ENCODE results near the gene CCL18.
"Not testable (repeated sequence)": the region's sequence is repeated elsewhere in the genome, so short reads cannot be mapped to it uniquely, and the experiment has no call there.

Gene CCL18, protein sequence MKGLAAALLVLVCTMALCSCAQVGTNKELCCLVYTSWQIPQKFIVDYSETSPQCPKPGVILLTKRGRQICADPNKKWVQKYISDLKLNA

DNA sequence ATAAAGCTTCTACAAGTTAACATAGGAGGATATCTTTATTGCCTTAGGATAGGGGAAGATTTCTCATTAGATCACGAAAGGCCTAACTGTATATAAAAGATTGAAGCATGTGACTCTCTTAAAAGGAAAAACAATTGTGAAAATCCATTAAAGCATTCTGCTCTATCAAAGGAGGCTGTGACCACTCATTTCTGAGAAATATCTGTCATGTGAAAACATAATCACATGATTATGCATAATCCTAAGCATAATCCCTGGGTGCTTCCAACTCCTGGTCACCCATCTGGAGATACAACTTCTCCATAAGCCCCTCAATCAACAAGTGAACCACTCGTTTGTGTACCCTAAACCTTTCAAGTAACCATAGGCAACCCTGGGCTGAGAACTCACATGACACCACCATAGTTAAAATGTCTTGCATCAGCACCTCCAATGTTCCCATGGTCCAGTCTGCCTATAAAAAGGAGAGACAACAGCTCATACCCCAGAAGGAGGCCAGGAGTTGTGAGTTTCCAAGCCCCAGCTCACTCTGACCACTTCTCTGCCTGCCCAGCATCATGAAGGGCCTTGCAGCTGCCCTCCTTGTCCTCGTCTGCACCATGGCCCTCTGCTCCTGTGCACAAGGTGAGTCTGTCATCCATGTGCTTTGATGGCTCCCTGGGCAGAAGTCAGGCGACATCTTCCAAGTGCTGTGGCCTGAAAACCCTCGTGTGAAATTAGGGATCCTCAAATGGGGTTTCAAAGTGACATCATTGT is at the start of gene CCL18:
Gene CCL18 (plus strand): TSS at position 487 of the 756 bp plus-strand sequence. CDS start 71 bp downstream, at position 558.
- Mint-ChIP-seq H3K36me3 (ENCODE audit: low read depth) (no peaks in the 10 kb centered on the region), H3K27ac (no peak within 1 kb of the TSS), H3K4me3 (no peak within 1 kb of the TSS), H3K27me3 (peaks cover 19% of the 10 kb centered on the region), H3K9me3 (no peaks in the 10 kb centered on the region), H3K4me1 (ENCODE audit: low read depth) (peaks cover 20% of the 10 kb centered on the region)

DNA sequence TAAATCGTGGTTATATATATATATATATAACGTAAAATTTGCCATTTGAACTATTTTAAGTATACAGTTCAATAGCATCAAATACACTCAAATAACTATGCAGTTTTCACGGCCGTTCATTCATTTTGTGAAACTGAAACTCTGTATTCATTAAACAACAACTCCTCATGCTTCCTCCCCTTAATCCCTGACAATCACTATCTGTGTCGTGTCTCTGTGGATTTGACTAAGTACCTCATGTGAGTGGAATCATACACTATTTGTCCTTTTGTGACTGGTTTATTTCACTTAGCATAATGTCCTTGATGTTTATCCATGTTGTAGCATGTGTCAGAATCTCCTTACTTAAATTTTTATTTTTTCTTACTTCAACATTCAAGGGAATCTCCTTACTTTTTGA is 49.1 kb upstream of the CCL18 start:
- H3K9me3 Mint-ChIP-seq = no peaks in the 10 kb centered on the region
- H3K27me3 Mint-ChIP-seq = peaks cover 18% of the 10 kb centered on the region
- H3K4me1 Mint-ChIP-seq (ENCODE audit: low read depth) = no peaks in the 10 kb centered on the region
- H3K36me3 Mint-ChIP-seq (ENCODE audit: low read depth) = no peaks in the 10 kb centered on the region
- no peak overlapping the region for H3K27ac Mint-ChIP-seq
- H3K4me3 Mint-ChIP-seq = no peak overlapping the region

DNA sequence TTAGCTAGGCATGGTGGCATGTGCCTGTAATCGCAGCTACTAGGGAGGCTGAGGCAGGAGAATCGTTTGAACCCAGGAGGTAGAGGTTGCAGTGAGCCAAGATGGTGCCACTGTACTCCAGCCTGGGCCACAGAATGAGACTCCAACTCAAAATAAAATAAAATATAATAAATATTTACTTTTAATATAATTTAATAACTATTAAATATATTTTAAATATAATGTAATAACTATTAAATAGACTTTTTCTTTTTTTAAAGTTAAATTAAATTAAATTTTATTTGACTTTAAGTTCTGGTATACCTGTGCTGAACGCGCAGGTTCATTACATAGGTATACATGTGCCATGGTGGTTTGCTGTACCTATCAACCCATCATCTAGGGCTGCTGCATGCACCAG is 48.2 kb upstream of the CCL18 start:
- H3K27ac Mint-ChIP-seq; H3K36me3 Mint-ChIP-seq (ENCODE audit: low read depth): not testable (repeated sequence)
- peaks cover 27% of the 10 kb centered on the region for H3K27me3 Mint-ChIP-seq

DNA sequence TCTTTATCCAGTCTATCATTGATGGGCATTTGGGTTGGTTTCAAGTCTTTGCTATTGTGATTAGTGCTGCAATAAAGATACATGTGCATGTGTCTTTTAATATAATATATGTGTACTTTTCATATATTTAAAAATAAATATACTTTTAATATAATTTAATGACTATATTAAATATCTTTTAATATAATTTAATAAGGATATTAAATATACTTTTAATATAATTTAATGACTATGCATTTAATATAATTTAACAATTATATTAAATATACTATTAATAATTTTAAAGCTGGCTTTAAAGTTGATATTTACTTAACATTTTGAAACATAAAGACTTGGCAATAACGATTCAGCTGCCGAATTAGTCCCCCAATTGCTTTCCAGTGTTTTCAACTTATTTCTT is 47.5 kb upstream of the CCL18 start:
- Mint-ChIP-seq H3K4me3 (no peak overlapping the region), H3K27ac (no peak overlapping the region), H3K27me3 (peaks cover 32% of the 10 kb centered on the region), H3K4me1 (ENCODE audit: low read depth) (no peaks in the 10 kb centered on the region), H3K9me3 (no peaks in the 10 kb centered on the region), H3K36me3 (ENCODE audit: low read depth) (no peaks in the 10 kb centered on the region)

More for the DNA sequence above, 48.2 kb upstream of the CCL18 start:
- H3K9me3 Mint-ChIP-seq; H3K4me3 Mint-ChIP-seq; H3K4me1 Mint-ChIP-seq (ENCODE audit: low read depth): not testable (repeated sequence)

DNA sequence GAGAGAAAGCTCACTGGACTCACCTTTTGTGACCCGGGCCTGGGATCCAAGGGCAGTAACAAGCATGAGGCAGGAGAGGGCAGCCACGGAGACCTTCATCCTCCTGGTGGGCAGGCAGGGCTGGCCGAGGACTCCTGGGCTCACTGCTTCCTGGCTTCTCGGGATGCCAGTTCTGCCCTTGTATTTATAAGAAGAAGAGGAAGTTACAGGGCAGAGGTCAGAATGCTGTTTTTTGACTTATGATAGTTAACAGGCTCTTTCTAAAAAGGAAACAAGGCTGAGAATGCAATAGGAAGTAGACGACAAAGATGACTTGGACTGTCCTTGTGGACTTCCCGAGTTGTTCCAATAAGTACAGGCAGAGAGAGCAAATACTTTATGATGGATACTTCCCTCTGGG is 46.3 kb upstream of the CCL18 start, which contains the start of gene CCL23:
Gene CCL23 (minus strand): TSS at position 174 of the 400 bp plus-strand sequence. CDS start 75 bp downstream, at position 99.
- no peaks in the 10 kb centered on the region for H3K36me3 Mint-ChIP-seq (ENCODE audit: low read depth)
- H3K9me3 Mint-ChIP-seq = peaks cover 3% of the 10 kb centered on the region
- no peak within 1 kb of the TSS for H3K27ac Mint-ChIP-seq
- H3K4me3 Mint-ChIP-seq = no peak within 1 kb of the TSS
- peaks cover 30% of the 10 kb centered on the region for H3K27me3 Mint-ChIP-seq
- no peaks in the 10 kb centered on the region for H3K4me1 Mint-ChIP-seq (ENCODE audit: low read depth)

DNA sequence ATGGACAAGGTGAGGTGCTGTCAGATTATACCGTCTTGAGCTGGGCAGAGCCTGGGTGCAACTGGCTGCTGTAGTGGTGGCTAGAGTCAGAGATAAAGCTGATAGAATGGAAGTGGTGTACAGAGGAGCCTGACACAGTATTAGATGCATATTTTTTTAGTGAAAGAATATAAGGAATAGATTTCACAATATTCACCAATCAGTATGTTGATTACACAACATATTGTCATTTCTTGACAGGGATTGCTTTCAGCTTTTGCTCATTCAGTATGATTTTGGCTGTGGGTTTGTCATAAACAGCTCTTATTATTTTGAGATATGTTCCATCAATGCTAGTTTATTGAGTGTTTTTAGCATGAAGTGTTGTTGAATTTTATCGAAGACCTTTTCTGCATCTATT is 44.6 kb upstream of the CCL18 start:
- Mint-ChIP-seq H3K27me3 (peaks cover 34% of the 10 kb centered on the region), H3K27ac (no peak overlapping the region), H3K4me3 (no peak overlapping the region), H3K4me1 (ENCODE audit: low read depth) (no peaks in the 10 kb centered on the region), H3K36me3 (ENCODE audit: low read depth) (no peaks in the 10 kb centered on the region), H3K9me3 (peaks cover 3% of the 10 kb centered on the region)

DNA sequence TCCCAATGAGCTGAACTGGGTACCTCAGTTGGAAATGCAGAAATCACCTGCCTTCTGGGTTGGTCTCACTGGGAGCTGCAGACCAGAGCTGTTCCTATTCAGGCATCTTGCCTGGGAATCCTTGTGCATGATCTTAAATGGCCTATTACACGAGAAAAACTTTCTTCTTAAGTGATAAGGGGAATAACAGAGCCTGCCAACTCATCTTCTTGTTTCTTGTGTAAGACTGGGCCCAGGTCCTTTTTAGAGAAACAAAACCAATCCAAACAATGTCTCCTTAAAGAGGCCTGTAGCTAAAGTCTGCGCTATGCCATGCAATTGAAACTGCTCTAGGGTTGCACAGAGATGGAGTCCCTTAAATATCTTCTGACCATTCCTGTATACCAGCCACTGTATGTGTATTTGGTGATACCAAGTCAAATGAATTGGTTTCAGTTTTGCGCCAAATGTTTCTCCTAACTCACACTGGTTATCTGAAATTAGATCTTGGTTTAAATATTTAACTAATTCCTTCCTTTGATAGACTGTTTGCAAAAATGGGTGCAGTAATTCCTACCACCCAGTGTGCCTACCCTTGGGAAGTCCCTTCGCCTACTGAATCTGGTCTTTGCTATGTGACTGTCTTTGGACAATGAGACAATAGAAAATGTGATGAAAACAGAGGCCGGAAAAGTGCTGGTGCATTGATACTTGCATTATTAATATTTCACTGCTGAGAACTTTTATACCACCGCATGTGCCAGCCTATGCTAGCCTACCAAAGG is 39.8 kb upstream of the CCL18 start:
- Mint-ChIP-seq H3K27me3 (peaks cover 41% of the 10 kb centered on the region), H3K27ac (no peak overlapping the region), H3K4me3 (no peak overlapping the region), H3K9me3 (peaks cover 3% of the 10 kb centered on the region), H3K36me3 (ENCODE audit: low read depth) (no peaks in the 10 kb centered on the region), H3K4me1 (ENCODE audit: low read depth) (no peaks in the 10 kb centered on the region)

DNA sequence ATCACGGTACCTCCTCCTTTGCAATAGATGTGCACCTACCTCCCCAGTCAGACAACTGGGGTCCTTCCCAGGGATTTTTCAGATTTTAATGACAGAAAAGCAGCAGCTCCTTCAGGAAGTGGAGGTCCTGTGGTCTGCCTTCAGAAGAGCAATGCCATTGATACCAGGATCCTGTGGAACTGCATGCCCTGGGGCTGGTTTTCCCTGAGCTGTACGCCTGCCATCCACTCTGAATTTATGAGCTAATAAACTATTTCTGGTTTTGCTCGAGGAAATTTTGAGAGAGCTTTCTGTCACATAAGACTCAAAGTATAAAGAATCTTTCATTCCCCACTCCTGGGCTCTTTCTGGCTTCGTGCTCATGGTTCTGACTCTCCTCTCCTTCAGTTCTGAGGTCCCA is 36.3 kb upstream of the CCL18 start:
- Mint-ChIP-seq H3K4me1 (ENCODE audit: low read depth) (no peaks in the 10 kb centered on the region), H3K36me3 (ENCODE audit: low read depth) (no peaks in the 10 kb centered on the region), H3K27me3 (peaks cover 31% of the 10 kb centered on the region), H3K4me3 (no peak overlapping the region), H3K27ac (no peak overlapping the region), H3K9me3 (no peaks in the 10 kb centered on the region)

DNA sequence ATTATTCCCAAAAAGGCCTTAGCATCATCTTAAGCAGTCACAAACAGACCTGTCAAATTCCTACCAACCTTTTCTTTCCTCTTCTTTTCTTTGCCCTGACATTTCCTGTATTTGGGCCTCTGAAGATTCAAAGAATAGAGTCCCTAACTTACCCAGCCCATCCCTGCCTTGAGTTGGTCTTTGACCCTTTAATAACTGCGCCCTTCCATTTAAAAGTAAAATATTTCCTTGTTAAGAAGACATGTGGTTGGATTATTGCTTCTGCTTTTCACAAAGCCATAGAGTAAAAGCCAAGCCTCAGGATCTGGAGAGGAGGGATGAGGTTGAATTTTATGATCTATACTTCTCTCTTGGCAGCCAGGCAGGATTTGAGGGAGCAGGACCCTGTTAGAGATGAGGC is 33.1 kb upstream of the CCL18 start:
- H3K27me3 Mint-ChIP-seq = peaks cover 43% of the 10 kb centered on the region
- no peak overlapping the region for H3K27ac Mint-ChIP-seq
- no peaks in the 10 kb centered on the region for H3K9me3 Mint-ChIP-seq
- no peak overlapping the region for H3K4me3 Mint-ChIP-seq
- H3K4me1 Mint-ChIP-seq (ENCODE audit: low read depth) = peaks cover 11% of the 10 kb centered on the region
- H3K36me3 Mint-ChIP-seq (ENCODE audit: low read depth) = no peaks in the 10 kb centered on the region

DNA sequence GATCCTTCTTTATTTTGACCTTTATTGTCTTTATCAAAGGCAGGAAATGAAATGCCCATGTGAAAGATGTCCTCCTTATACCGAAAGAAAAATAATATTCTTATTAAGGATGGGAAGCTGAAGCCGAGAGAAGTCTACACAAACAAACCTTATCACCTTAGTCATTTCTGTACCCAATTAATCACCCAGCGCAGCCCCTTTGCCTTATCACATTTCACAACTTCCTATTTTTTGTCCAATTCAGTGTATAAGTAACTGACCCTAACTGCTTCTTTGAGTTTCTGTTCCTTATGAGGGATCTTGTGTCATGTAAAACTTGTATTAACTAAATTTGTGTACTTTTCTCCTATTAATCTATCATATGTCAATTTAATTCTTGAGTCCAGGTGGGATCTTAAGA is 29.9 kb upstream of the CCL18 start:
- Mint-ChIP-seq H3K27me3 (peaks cover 35% of the 10 kb centered on the region), H3K4me3 (no peak overlapping the region), H3K27ac (no peak overlapping the region), H3K9me3 (no peaks in the 10 kb centered on the region), H3K36me3 (ENCODE audit: low read depth) (no peaks in the 10 kb centered on the region), H3K4me1 (ENCODE audit: low read depth) (peaks cover 11% of the 10 kb centered on the region)

DNA sequence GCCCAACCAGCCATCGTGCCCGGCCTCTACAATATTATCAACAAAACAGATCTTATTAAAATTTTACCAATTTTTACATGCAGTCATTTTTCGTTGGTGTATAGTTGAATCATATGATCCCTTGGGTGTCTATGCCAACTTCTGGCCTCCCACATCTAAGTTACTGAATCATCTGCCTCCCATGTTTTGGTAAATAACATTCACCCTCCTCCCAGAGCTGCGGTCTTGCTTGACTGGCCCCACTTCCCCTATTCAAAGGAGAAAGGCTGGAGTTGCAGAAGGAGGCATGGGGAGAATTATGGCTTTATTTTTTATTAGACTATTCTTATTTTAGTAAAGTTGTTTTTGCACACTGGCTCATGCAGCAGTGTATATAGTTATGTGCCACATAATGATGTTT is 27.8 kb upstream of the CCL18 start:
- peaks cover 30% of the 10 kb centered on the region for H3K27me3 Mint-ChIP-seq
- H3K36me3 Mint-ChIP-seq (ENCODE audit: low read depth) = no peaks in the 10 kb centered on the region
- no peak overlapping the region for H3K4me3 Mint-ChIP-seq
- H3K27ac Mint-ChIP-seq = no peak overlapping the region
- H3K4me1 Mint-ChIP-seq (ENCODE audit: low read depth) = peaks cover 15% of the 10 kb centered on the region
- no peaks in the 10 kb centered on the region for H3K9me3 Mint-ChIP-seq

DNA sequence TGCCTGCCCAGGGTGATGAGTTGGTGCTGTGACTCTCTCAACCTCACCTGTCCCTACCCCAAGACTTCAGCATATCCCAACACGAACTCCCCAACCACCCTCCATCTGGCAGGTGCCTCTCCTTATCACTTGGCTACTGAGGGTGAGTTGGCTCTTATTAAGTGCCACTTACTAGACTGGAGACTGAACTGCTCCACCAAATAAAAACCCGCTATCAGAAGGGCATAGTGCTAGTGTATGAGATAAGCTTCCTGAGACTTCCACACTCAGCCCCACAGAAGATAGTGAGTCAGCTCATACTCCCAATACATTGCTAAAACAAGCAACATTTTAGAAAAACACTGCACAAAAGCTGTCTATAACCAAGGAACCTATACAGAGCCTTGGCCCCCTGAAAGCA is 16.0 kb upstream of the CCL18 start:
- peaks cover 22% of the 10 kb centered on the region for H3K9me3 Mint-ChIP-seq
- H3K27me3 Mint-ChIP-seq = peaks cover 50% of the 10 kb centered on the region
- no peak overlapping the region for H3K27ac Mint-ChIP-seq
- H3K4me3 Mint-ChIP-seq = no peak overlapping the region
- H3K4me1 Mint-ChIP-seq (ENCODE audit: low read depth) = no peaks in the 10 kb centered on the region
- H3K36me3 Mint-ChIP-seq (ENCODE audit: low read depth) = peaks cover 4% of the 10 kb centered on the region

DNA sequence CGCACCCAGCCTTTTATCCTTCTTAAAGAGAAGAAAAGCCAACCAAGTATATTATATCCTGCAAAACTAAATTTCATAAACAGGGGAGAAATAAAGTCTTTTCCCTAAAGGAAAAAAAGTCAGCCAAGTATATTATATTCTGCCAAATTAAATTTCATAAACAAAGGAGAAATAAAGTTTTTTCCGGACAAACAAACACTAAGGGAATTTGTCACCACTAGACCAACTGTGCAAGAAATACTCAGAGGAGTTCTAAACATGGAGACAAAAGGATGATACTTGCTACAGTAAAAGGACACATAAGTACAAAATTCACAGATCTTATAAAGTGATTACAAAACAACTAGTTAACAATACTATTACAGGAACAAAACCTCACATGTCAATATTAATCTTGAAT is 14.4 kb upstream of the CCL18 start:
- H3K4me3 Mint-ChIP-seq = no peak overlapping the region
- H3K27ac Mint-ChIP-seq = no peak overlapping the region
- peaks cover 39% of the 10 kb centered on the region for H3K27me3 Mint-ChIP-seq

DNA sequence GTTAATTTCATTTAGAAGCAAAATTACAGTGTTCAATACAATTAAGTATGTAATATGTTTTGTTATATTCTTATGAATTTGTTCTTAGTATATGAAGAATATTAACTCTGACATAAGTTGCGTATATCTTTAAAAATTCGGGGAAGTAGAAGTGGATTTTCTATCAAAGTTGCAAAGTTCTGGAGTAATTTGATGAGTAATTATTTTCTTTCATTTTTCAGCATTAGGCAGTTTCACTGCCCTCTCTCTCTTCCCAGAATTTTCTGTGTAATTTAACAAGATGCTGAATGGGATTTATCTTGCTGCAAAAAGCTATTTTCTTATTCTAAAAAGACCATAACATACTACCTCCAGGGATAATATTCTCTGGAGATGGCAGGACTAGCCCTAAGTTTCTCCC is 8.9 kb upstream of the CCL18 start:
- H3K27ac Mint-ChIP-seq = no peak overlapping the region
- peaks cover 4% of the 10 kb centered on the region for H3K36me3 Mint-ChIP-seq (ENCODE audit: low read depth)
- H3K4me3 Mint-ChIP-seq = no peak overlapping the region
- H3K27me3 Mint-ChIP-seq = peaks cover 24% of the 10 kb centered on the region
- H3K9me3 Mint-ChIP-seq = peaks cover 9% of the 10 kb centered on the region
- peaks cover 10% of the 10 kb centered on the region for H3K4me1 Mint-ChIP-seq (ENCODE audit: low read depth)

More for the DNA sequence above, 14.4 kb upstream of the CCL18 start:
- H3K9me3 Mint-ChIP-seq = peaks cover 22% of the 10 kb centered on the region
- peaks cover 4% of the 10 kb centered on the region for H3K36me3 Mint-ChIP-seq (ENCODE audit: low read depth)
- H3K4me1 Mint-ChIP-seq (ENCODE audit: low read depth) = no peaks in the 10 kb centered on the region

DNA sequence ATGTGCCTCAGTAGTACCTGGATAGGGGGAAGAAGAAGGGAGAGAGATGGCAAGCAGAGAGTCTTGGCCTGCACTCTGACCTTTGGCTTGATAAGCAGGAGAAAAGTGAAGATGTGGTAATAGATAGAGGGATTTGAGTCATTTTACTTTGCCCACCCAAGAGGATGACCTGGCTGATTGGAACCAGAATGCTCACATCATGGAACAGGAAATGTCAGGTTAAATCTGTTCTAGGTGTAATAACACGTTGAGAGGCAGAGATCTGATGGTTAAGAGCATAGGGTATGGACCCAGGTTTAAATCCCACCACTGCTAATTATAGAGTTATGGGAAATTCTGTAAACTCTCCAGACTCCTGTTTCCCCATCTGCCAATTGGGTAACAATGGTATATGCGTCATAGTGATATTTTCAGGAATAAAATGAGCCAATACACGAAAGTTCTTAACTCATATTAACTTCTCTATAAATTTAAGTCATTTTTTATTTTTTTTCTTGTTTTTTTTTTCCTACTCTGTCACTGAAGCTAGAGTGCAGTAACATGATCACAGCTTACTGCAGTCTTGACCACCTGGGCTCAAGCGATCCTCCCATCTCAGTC is 8.1 kb upstream of the CCL18 start:
- Mint-ChIP-seq H3K27me3 (peaks cover 21% of the 10 kb centered on the region), H3K27ac (peak overlapping the region; percentile 5), H3K36me3 (ENCODE audit: low read depth) (peaks cover 2% of the 10 kb centered on the region), H3K9me3 (peaks cover 7% of the 10 kb centered on the region), H3K4me1 (ENCODE audit: low read depth) (peaks cover 11% of the 10 kb centered on the region), H3K4me3 (no peak overlapping the region)

Measured in stimulated activated naive CD8-positive, alpha-beta T cell treated with anti-CD3 and anti-CD28 coated beads, Interleukin-15, Interleukin-2, amounts not matched to agents 100 ng/mL and 50 ng/mL, for 24 hours (primary cell).